Measurements from ENCODE around the gene PIK3R2. TPM values are rescaled to one million over a fixed set of nuclear protein-coding genes. Genes with fewer than 3 reads are reported as not detected.

The PIK3R2 gene
- total RNA-seq, 1 donor from 2014 or later = 94.7 TPM

DNA sequence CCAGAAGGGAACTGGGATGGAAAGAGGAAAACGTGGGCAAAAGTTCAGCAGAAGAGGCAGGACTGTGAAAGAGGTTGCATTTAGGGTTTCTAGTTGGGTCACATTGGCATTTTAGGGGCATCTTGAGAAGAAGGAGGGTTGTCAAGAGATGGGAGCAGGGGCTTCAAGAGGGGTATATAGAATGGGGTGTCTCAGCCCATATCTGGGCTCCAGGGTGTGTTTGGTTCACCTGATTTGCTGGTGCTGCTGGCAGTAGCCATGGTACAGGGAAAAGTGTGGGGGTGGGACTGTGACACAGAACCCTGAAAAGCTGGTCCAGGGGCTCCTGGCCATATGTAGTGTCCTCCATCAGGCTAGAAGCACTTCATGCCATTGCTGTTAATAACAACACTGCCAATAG is 32.8 kb upstream of the PIK3R2 start:
- no peak for DNase-seq (ENCODE audit: low spot score in 2 of 2, unreplicated experiment in 2 of 2)
- H3K4me1 Mint-ChIP-seq = peaks cover 19% of the 10 kb centered on the region
- no peak overlapping the region for H3K27ac Mint-ChIP-seq
- H3K4me3 Mint-ChIP-seq = peak overlapping the region; percentile 30
- no peaks in the 10 kb centered on the region for H3K27me3 Mint-ChIP-seq (ENCODE audit: low read depth)
- H3K9me3 Mint-ChIP-seq = no peaks in the 10 kb centered on the region
- peaks cover 10% of the 10 kb centered on the region for H3K36me3 Mint-ChIP-seq
- TF ChIP-seq, protein P1, sequence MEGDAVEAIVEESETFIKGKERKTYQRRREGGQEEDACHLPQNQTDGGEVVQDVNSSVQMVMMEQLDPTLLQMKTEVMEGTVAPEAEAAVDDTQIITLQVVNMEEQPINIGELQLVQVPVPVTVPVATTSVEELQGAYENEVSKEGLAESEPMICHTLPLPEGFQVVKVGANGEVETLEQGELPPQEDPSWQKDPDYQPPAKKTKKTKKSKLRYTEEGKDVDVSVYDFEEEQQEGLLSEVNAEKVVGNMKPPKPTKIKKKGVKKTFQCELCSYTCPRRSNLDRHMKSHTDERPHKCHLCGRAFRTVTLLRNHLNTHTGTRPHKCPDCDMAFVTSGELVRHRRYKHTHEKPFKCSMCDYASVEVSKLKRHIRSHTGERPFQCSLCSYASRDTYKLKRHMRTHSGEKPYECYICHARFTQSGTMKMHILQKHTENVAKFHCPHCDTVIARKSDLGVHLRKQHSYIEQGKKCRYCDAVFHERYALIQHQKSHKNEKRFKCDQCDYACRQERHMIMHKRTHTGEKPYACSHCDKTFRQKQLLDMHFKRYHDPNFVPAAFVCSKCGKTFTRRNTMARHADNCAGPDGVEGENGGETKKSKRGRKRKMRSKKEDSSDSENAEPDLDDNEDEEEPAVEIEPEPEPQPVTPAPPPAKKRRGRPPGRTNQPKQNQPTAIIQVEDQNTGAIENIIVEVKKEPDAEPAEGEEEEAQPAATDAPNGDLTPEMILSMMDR (IDR thresholded peaks at IDR 0.05; ENCODE audit: unreplicated experiment) = no peak

DNA sequence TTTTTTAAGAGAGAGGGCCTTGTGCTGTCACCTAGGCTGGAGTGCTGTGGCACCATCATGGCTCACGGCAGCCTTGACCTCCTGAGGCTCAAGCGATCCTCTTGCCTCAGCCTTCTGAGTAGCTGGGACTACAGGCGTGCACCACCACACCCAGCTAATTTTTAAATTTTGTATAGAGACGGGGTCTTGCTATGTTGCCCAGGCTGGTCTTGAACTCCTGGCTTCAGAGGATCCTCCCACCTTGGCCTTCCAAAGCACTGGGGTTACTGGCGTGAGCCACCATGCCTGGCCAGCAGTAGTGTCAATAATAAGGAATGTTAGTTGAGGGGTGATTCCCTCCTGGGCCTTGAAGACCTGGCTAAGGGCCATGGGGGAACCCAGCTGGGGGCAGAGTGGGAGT is 31.8 kb upstream of the PIK3R2 start:
- DNase-seq (ENCODE audit: low spot score in 2 of 2, unreplicated experiment in 2 of 2) = no peak
- peaks cover 19% of the 10 kb centered on the region for H3K4me1 Mint-ChIP-seq
- TF ChIP-seq, protein P1 (IDR thresholded peaks at IDR 0.05; ENCODE audit: unreplicated experiment) = no peak

DNA sequence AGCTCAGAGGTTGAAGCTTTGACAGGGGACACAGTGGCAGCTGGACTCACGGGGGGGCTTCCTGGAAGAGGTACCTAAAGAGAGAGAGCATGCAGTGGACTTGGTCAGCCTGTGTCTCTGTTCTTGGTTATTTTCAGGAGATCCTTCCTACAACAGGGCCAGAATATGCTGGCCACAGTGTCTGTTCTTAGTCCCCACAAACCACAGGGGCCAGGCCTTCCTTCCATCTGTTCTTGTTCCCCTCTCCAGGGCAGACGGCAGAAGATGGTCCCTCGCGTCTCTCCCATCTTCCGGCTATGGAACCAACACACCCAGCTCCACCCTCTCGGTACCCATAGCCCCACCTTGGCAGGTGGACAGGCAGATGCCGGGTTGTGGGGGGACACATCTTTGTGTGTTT is 30.5 kb upstream of the PIK3R2 start:
- TF ChIP-seq, protein P1 (IDR thresholded peaks at IDR 0.05; ENCODE audit: unreplicated experiment) = no peak

More for the DNA sequence above, 31.8 kb upstream of the PIK3R2 start:
- Mint-ChIP-seq H3K4me3 (no peak overlapping the region), H3K36me3 (peaks cover 14% of the 10 kb centered on the region), H3K9me3 (no peaks in the 10 kb centered on the region), H3K27me3 (ENCODE audit: low read depth) (no peaks in the 10 kb centered on the region), H3K27ac (no peak overlapping the region)

DNA sequence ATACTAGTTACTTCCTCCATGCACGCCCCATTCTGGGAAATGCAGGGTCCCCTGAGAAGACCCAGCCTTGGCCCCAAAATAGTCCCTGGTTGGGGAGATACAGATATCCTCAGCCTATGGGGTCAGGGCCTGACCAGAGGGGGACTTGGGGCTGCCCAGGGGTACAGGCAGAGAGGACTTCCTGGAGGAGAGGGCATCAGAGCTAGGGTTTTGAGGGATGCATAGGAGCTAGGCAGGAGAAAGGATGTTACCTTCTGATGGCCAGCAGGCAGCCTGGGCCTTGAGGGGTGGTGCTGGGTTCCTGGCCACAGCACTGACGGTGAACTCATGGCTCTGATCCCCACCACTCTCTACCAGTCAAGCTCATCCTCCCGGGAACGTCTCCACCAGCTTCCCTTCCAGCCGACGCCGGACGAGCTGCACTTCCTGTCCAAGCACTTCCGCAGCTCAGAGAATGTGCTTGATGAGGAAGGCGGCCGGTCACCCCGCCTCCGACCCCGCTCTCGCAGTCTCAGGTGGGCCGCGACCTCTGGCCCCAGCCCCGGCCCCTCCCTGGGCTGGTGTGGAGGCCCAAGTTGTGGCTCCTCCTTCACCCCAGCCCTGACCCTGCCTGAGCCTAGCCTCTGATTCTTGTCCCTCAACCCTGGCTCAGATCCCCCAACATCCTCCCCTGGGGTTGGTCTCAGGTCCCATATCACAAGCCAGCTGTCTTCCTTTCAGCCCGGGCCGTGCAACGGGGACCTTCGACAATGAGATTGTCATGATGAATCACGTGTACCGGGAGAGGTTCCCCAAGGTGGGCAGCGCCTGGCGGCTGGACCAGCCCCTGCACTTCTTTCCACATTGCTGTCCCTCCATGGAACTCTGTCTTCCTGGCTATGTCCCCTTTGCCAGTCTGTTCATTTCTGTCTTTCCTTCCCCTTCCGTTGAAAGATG is 29.8 kb upstream of the PIK3R2 start:
- Mint-ChIP-seq H3K9me3 (no peaks in the 10 kb centered on the region), H3K4me3 (no peak overlapping the region), H3K4me1 (peaks cover 14% of the 10 kb centered on the region), H3K27ac (no peak overlapping the region), H3K27me3 (ENCODE audit: low read depth) (no peaks in the 10 kb centered on the region), H3K36me3 (peaks cover 14% of the 10 kb centered on the region)
- TF ChIP-seq, protein P1 (IDR thresholded peaks at IDR 0.05; ENCODE audit: unreplicated experiment) = no peak
- DNase-seq (ENCODE audit: low spot score in 2 of 2, unreplicated experiment in 2 of 2) = no peak

More for the DNA sequence above, 30.5 kb upstream of the PIK3R2 start:
- peaks cover 16% of the 10 kb centered on the region for H3K4me1 Mint-ChIP-seq
- no peaks in the 10 kb centered on the region for H3K27me3 Mint-ChIP-seq (ENCODE audit: low read depth)
- no peaks in the 10 kb centered on the region for H3K9me3 Mint-ChIP-seq
- no peak overlapping the region for H3K4me3 Mint-ChIP-seq
- H3K36me3 Mint-ChIP-seq = peaks cover 14% of the 10 kb centered on the region
- H3K27ac Mint-ChIP-seq = no peak overlapping the region
- DNase-seq (ENCODE audit: low spot score in 2 of 2, unreplicated experiment in 2 of 2) = no peak

DNA sequence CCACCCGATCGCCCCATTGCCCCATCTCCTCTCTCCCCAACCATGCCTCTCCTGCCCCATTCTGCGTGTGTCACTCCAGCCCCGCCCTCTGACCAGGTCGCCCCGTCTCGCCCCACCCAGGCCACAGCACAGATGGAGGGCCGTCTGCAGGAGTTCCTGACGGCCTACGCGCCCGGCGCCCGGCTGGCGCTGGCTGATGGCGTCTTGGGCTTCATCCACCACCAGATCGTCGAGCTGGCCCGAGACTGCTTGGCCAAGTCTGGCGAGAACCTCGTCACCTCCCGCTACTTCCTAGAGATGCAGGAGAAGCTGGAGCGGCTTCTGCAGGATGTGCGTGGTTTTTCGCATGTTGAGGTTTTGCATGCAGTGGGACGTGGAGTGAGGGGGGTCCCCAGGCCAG is 29.1 kb upstream of the PIK3R2 start:
- Mint-ChIP-seq H3K27ac (no peak overlapping the region), H3K4me3 (no peak overlapping the region), H3K9me3 (no peaks in the 10 kb centered on the region), H3K27me3 (ENCODE audit: low read depth) (no peaks in the 10 kb centered on the region), H3K4me1 (peaks cover 9% of the 10 kb centered on the region), H3K36me3 (peaks cover 17% of the 10 kb centered on the region)
- TF ChIP-seq, protein P1 (IDR thresholded peaks at IDR 0.05; ENCODE audit: unreplicated experiment) = no peak
- DNase-seq (ENCODE audit: low spot score in 2 of 2, unreplicated experiment in 2 of 2) = no peak

All from mesothelial cell of epicardium (in vitro differentiated cells).